Erythroblast (primary cell): ENCODE results near the gene COL11A1.

Experiments
- GATA1 ChIP-seq: IDR thresholded peaks from 2 replicates; pipeline ENCODE4 v1.6.1; 2011; ENCODE audit warnings: low read depth, mild to moderate bottlenecking, control low read depth, low read length, moderate library complexity
- POLR2A ChIP-seq: IDR thresholded peaks from 2 replicates; pipeline ENCODE4 v1.6.1; 2011; ENCODE audit warnings: mild to moderate bottlenecking, low read length

- no peak for TF ChIP-seq POLR2A
- TF ChIP-seq GATA1, result no peak
These were observed 106.3 kb downstream of the COL11A1 start for GRCh38 chr1:103002005-103002404.
